AG09319 (cell line): ENCODE measurements around the gene KCNG1.
A peak's percentile ranks its signal among the peaks of the same experiment; 100 is the strongest.

Experiments
- DNase-seq: peaks from one replicate; pipeline ENCODE4 v3.0.0-alpha.2; 2010; ENCODE audit warnings: low read depth; ENCODE audit errors: extremely low read depth
- CTCF ChIP-seq: IDR thresholded peaks from 2 replicates; pipeline ENCODE4 v1.5.1; 2011; ENCODE audit warnings: low read depth, mild to moderate bottlenecking, inconsistent platforms, low read length, moderate library complexity

Gene KCNG1

GRCh38 chr20:51022803-51023616 is at the start of gene KCNG1:
TSS of gene KCNG1 (minus strand) at chr20:51023107. CDS start at chr20:51010338, 12,769 bp downstream.
- peak; percentile 30 for DNase-seq
- no peak for TF ChIP-seq CTCF

- DNase-seq, result no peak
- no peak for TF ChIP-seq CTCF
Measured at GRCh38 chr20:51070621-51071020, 47.7 kb upstream of the KCNG1 start.

- no peak for TF ChIP-seq CTCF
Measured at GRCh38 chr20:51067792-51068191, 44.9 kb upstream of the KCNG1 start.

GRCh38 chr20:51065615-51066014 is 42.7 kb upstream of the KCNG1 start:
- no peak for TF ChIP-seq CTCF
- no peak for DNase-seq

More at GRCh38 chr20:51067792-51068191, 44.9 kb upstream of the KCNG1 start:
- DNase-seq, result no peak

GRCh38 chr20:51064137-51064536 is 41.2 kb upstream of the KCNG1 start:
- TF ChIP-seq CTCF, result no peak
- no peak for DNase-seq

GRCh38 chr20:51062065-51062464 is 39.2 kb upstream of the KCNG1 start:
- DNase-seq, result no peak
- no peak for TF ChIP-seq CTCF

- TF ChIP-seq CTCF, result no peak
- DNase-seq, result no peak
Measured at GRCh38 chr20:51061418-51062045, 38.6 kb upstream of the KCNG1 start.
